Measurements from ENCODE around the gene HSPB1.

Gene HSPB1

DNA sequence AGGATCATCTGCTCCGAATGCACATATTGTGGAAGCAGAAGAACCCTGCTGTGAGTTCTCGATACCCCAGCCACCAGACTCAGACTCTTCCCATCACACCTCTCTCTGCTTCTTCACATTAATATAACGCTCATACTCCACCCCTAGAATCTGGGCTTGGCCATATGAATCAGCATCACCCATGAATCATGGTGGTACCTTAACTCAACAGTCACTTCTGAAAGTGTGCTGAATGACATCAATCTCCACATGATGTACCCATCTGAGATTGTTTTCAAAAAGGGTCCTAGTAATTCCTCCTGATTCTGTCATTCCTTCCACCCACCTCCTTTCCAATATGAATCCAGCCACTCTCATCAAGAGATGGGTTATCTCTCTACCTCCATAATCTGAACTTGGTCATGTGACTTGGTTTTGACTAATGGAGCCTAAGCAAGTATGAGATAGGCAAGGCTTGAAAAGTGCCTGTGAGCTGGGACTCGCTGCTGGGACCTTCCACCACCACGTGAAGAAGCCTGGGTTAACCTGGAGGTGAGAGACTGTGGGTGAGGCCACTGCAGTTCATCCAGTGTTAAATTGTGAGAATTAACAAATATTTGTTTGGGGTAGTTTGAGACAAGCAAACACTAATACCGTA lies 40.9 kb downstream of the HSPB1 start:
- Histone ChIP-seq H2AK5ac (ENCODE audit: low read length) (no peak overlapping the region), H4K91ac (ENCODE audit: low read depth, low read length) (no peak overlapping the region), H3K18ac (ENCODE audit: low read length) (no peak overlapping the region), H3K27ac (ENCODE audit: low read depth, low read length) (no peak overlapping the region), H3K23ac (ENCODE audit: low read length) (no peak overlapping the region), H4K8ac (ENCODE audit: low read depth, low read length) (no peak overlapping the region), H3K79me1 (ENCODE audit: low read length) (no peaks in the 10 kb centered on the region), H3K9me3 (ENCODE audit: insufficient read depth, low read depth, low read length) (no peaks in the 10 kb centered on the region), H3K4me3 (ENCODE audit: low read depth, low read length) (no peak overlapping the region), H2BK120ac (ENCODE audit: insufficient read depth, low read length, poor library complexity) (no peak overlapping the region), H3K36me3 (ENCODE audit: control insufficient read depth in 1 of 2, insufficient read depth in 2 of 2, low read length in 2 of 2) (peaks cover 30 to 46% of the 10 kb centered on the region in 2 experiments), H3K4ac (ENCODE audit: low read depth, low read length) (peak overlapping the region; percentile 12), H2BK12ac (ENCODE audit: low read length) (no peak overlapping the region), H2BK5ac (ENCODE audit: low read depth, low read length, poor library complexity) (no peak overlapping the region), H3K79me2 (ENCODE audit: control insufficient read depth, insufficient read depth, low read length, poor library complexity) (peaks cover 7% of the 10 kb centered on the region), H2AFZ (ENCODE audit: insufficient read depth, low read length, poor library complexity) (no peak overlapping the region), H3K4me2 (ENCODE audit: low read length) (no peak overlapping the region), H3K14ac (ENCODE audit: low read length) (no peak overlapping the region), H3K4me1 (ENCODE audit: control insufficient read depth in 1 of 2, insufficient read depth in 2 of 2, low read length in 2 of 2) (peaks cover 2 to 5% of the 10 kb centered on the region in 2 experiments), H3K27me3 (ENCODE audit: insufficient read depth, low read length) (no peaks in the 10 kb centered on the region), H3K9ac (ENCODE audit: low read length) (no peak overlapping the region), H4K12ac (ENCODE audit: low read depth, low read length) (no peak overlapping the region)
- DNase-seq = no peak
- WGBS (ENCODE audit: extremely low coverage, insufficient coverage, insufficient read length) = no CpG with 5 or more reads among the region's 6 CpGs

GRCh38 chr7:76343931-76344321 lies 41.5 kb downstream of the HSPB1 start:
- no peak overlapping the region for H2AK5ac ChIP-seq (ENCODE audit: low read length)
- peaks cover 33 to 46% of the 10 kb centered on the region in 2 experiments for H3K36me3 ChIP-seq (ENCODE audit: control insufficient read depth in 1 of 2, insufficient read depth in 2 of 2, low read length in 2 of 2)
- no peak overlapping the region for H2AFZ ChIP-seq (ENCODE audit: insufficient read depth, low read length, poor library complexity)
- no peak overlapping the region for H3K4me3 ChIP-seq (ENCODE audit: low read depth, low read length)
- H3K27ac ChIP-seq (ENCODE audit: low read depth, low read length) = no peak overlapping the region
- H2BK5ac ChIP-seq (ENCODE audit: low read depth, low read length, poor library complexity) = no peak overlapping the region
- no peaks in the 10 kb centered on the region for H3K27me3 ChIP-seq (ENCODE audit: insufficient read depth, low read length)
- H2BK120ac ChIP-seq (ENCODE audit: insufficient read depth, low read length, poor library complexity) = no peak overlapping the region
- peaks cover 0 to 3% of the 10 kb centered on the region in 2 experiments for H3K4me1 ChIP-seq (ENCODE audit: control insufficient read depth in 1 of 2, insufficient read depth in 2 of 2, low read length in 2 of 2)
- no peak overlapping the region for H4K8ac ChIP-seq (ENCODE audit: low read depth, low read length)
- H3K4ac ChIP-seq (ENCODE audit: low read depth, low read length) = no peak overlapping the region
- DNase-seq = no peak
- no peak overlapping the region for H2BK12ac ChIP-seq (ENCODE audit: low read length)
- no peaks in the 10 kb centered on the region for H3K9me3 ChIP-seq (ENCODE audit: insufficient read depth, low read depth, low read length)
- H3K79me1 ChIP-seq (ENCODE audit: low read length) = no peaks in the 10 kb centered on the region
- H4K91ac ChIP-seq (ENCODE audit: low read depth, low read length) = no peak overlapping the region
- H3K14ac ChIP-seq (ENCODE audit: low read length) = no peak overlapping the region
- H4K12ac ChIP-seq (ENCODE audit: low read depth, low read length) = no peak overlapping the region
- H3K79me2 ChIP-seq (ENCODE audit: control insufficient read depth, insufficient read depth, low read length, poor library complexity) = peaks cover 7% of the 10 kb centered on the region
- no peak overlapping the region for H3K9ac ChIP-seq (ENCODE audit: low read length)
- no peak overlapping the region for H3K18ac ChIP-seq (ENCODE audit: low read length)
- H3K23ac ChIP-seq (ENCODE audit: low read length) = no peak overlapping the region
- no CpG with 5 or more reads among the region's 6 CpGs for WGBS (ENCODE audit: extremely low coverage, insufficient coverage, insufficient read length)
- H3K4me2 ChIP-seq (ENCODE audit: low read length) = no peak overlapping the region

DNA sequence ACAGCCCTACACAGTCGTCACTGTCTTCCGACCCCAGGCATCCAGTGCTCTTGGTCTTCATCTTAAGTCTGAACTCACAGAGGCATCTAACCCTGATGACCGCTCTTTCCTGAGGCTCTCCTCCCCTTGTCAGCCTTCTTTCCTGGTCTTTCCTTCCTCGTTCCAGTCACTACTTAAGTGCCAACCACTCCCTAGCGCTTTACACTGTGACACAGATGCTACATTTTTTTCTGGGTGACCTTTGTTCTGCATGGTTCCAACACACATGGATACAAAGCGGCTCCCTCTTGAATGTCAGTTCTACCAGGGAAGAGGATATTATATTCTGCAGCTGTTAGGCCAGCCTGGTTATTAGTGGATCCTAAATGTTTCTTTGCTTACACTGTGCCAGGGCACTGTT lies 43.6 kb downstream of the HSPB1 start:
- H3K4me2 ChIP-seq (ENCODE audit: low read length) = no peak overlapping the region
- no CpG with 5 or more reads among the region's 6 CpGs for WGBS (ENCODE audit: extremely low coverage, insufficient coverage, insufficient read length)

GRCh38 chr7:76346778-76347177 lies 44.3 kb downstream of the HSPB1 start:
- no peak overlapping the region for H4K12ac ChIP-seq (ENCODE audit: low read depth, low read length)
- peak in 1 of 2 donors; percentile 43 for DNase-seq
- peaks cover 13% of the 10 kb centered on the region for H3K79me2 ChIP-seq (ENCODE audit: control insufficient read depth, insufficient read depth, low read length, poor library complexity)
- H3K27ac ChIP-seq (ENCODE audit: low read depth, low read length) = no peak overlapping the region
- peaks cover under 1 to 3% of the 10 kb centered on the region in 2 experiments for H3K4me1 ChIP-seq (ENCODE audit: control insufficient read depth in 1 of 2, insufficient read depth in 2 of 2, low read length in 2 of 2)
- H3K36me3 ChIP-seq (ENCODE audit: control insufficient read depth in 1 of 2, insufficient read depth in 2 of 2, low read length in 2 of 2) = peaks cover 37 to 51% of the 10 kb centered on the region in 2 experiments
- peak overlapping the region; percentile 53 for H3K4ac ChIP-seq (ENCODE audit: low read depth, low read length)
- H3K9me3 ChIP-seq (ENCODE audit: insufficient read depth, low read depth, low read length) = no peaks in the 10 kb centered on the region
- WGBS (ENCODE audit: extremely low coverage, insufficient coverage, insufficient read length) = no CpG with 5 or more reads among the region's 8 CpGs
- no peak overlapping the region for H3K18ac ChIP-seq (ENCODE audit: low read length)
- H4K8ac ChIP-seq (ENCODE audit: low read depth, low read length) = no peak overlapping the region
- no peak overlapping the region for H3K4me3 ChIP-seq (ENCODE audit: low read depth, low read length)
- no peak overlapping the region for H2AK5ac ChIP-seq (ENCODE audit: low read length)
- no peak overlapping the region for H2AFZ ChIP-seq (ENCODE audit: insufficient read depth, low read length, poor library complexity)
- H3K23ac ChIP-seq (ENCODE audit: low read length) = no peak overlapping the region
- H3K27me3 ChIP-seq (ENCODE audit: insufficient read depth, low read length) = no peaks in the 10 kb centered on the region
- H2BK120ac ChIP-seq (ENCODE audit: insufficient read depth, low read length, poor library complexity) = no peak overlapping the region
- H4K91ac ChIP-seq (ENCODE audit: low read depth, low read length) = no peak overlapping the region
- H2BK5ac ChIP-seq (ENCODE audit: low read depth, low read length, poor library complexity) = no peak overlapping the region
- no peak overlapping the region for H3K9ac ChIP-seq (ENCODE audit: low read length)
- no peak overlapping the region for H3K4me2 ChIP-seq (ENCODE audit: low read length)
- H3K14ac ChIP-seq (ENCODE audit: low read length) = no peak overlapping the region
- H3K79me1 ChIP-seq (ENCODE audit: low read length) = no peaks in the 10 kb centered on the region
- no peak overlapping the region for H2BK12ac ChIP-seq (ENCODE audit: low read length)

More for the DNA sequence above, 43.6 kb downstream of the HSPB1 start:
- Histone ChIP-seq H3K9me3 (ENCODE audit: insufficient read depth, low read depth, low read length) (no peaks in the 10 kb centered on the region), H3K18ac (ENCODE audit: low read length) (no peak overlapping the region), H4K12ac (ENCODE audit: low read depth, low read length) (no peak overlapping the region), H3K79me1 (ENCODE audit: low read length) (no peaks in the 10 kb centered on the region), H3K4me3 (ENCODE audit: low read depth, low read length) (no peak overlapping the region), H3K4ac (ENCODE audit: low read depth, low read length) (peak overlapping the region; percentile 35), H2BK5ac (ENCODE audit: low read depth, low read length, poor library complexity) (no peak overlapping the region), H3K14ac (ENCODE audit: low read length) (no peak overlapping the region), H2AFZ (ENCODE audit: insufficient read depth, low read length, poor library complexity) (no peak overlapping the region), H3K36me3 (ENCODE audit: control insufficient read depth in 1 of 2, insufficient read depth in 2 of 2, low read length in 2 of 2) (peaks cover 36 to 50% of the 10 kb centered on the region in 2 experiments), H3K79me2 (ENCODE audit: control insufficient read depth, insufficient read depth, low read length, poor library complexity) (peaks cover 10% of the 10 kb centered on the region), H3K27me3 (ENCODE audit: insufficient read depth, low read length) (no peaks in the 10 kb centered on the region), H2AK5ac (ENCODE audit: low read length) (no peak overlapping the region), H3K27ac (ENCODE audit: low read depth, low read length) (no peak overlapping the region), H3K9ac (ENCODE audit: low read length) (no peak overlapping the region), H3K23ac (ENCODE audit: low read length) (no peak overlapping the region), H2BK120ac (ENCODE audit: insufficient read depth, low read length, poor library complexity) (no peak overlapping the region), H4K8ac (ENCODE audit: low read depth, low read length) (no peak overlapping the region), H4K91ac (ENCODE audit: low read depth, low read length) (no peak overlapping the region), H3K4me1 (ENCODE audit: control insufficient read depth in 1 of 2, insufficient read depth in 2 of 2, low read length in 2 of 2) (peaks cover 0 to 3% of the 10 kb centered on the region in 2 experiments), H2BK12ac (ENCODE audit: low read length) (no peak overlapping the region)
- peak; percentile 67 to 91 for DNase-seq

Measured in trophoblast cell (in vitro differentiated cells and primary cell).